Measurements from ENCODE around the gene RGS7. TPM values are rescaled to one million over a fixed set of nuclear protein-coding genes. Genes with fewer than 3 reads are reported as not detected.

RGS7 gene
- total RNA-seq, 1 experiment from 2014 or later: 1.0 TPM

GRCh38 chr1:241240069-241240468, 116.9 kb downstream of the RGS7 start:
- Mint-ChIP-seq H3K27me3 (ENCODE audit: unreplicated experiment) (no peaks in the 10 kb centered on the region), H3K4me3 (ENCODE audit: low read depth, unreplicated experiment) (no peak overlapping the region), H3K4me1 (ENCODE audit: low read depth, unreplicated experiment) (no peaks in the 10 kb centered on the region), H3K36me3 (ENCODE audit: insufficient read depth, unreplicated experiment) (no peaks in the 10 kb centered on the region), H3K27ac (ENCODE audit: unreplicated experiment) (no peak overlapping the region), H3K9me3 (ENCODE audit: low read depth, unreplicated experiment) (no peaks in the 10 kb centered on the region)
- CTCF ChIA-PET: no interaction called here
- no peak for DNase-seq
- no TSS peak for BruUV-seq (replicated peaks)
- no peak for TF ChIP-seq CTCF (IDR thresholded peaks at IDR 0.05; ENCODE audit: unreplicated experiment)
- intact Hi-C loops (cut with micrococcal nuclease; ENCODE audit: unreplicated experiment): no loop called here

DNA sequence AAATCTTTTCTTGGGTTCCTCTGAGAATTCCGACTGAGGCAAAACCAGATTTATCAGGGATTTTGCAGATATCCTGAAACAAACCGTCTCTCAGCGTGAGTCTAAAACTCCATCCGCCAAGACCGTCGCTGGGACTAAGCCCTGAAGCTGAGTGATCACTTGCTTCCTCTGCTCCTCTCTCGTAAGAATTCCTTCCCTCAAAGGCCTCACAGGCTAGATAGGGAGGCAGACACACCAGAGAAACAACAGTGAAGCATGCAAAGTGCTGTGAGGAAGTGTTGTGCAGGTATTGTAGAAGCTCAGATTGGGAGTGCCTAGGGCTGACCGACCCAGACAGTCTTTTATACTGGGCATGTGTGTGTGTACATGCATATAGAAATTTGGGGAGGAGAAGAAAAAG, 119.1 kb downstream of the RGS7 start:
- CTCF ChIA-PET: no interaction called here
- BruUV-seq (replicated peaks): no TSS peak
- H3K36me3 Mint-ChIP-seq (ENCODE audit: insufficient read depth, unreplicated experiment): no peaks in the 10 kb centered on the region
- no peaks in the 10 kb centered on the region for H3K4me1 Mint-ChIP-seq (ENCODE audit: low read depth, unreplicated experiment)
- TF ChIP-seq CTCF (IDR thresholded peaks at IDR 0.05; ENCODE audit: unreplicated experiment): no peak
- no peaks in the 10 kb centered on the region for H3K27me3 Mint-ChIP-seq (ENCODE audit: unreplicated experiment)
- H3K9me3 Mint-ChIP-seq (ENCODE audit: low read depth, unreplicated experiment): no peaks in the 10 kb centered on the region
- no peak overlapping the region for H3K27ac Mint-ChIP-seq (ENCODE audit: unreplicated experiment)
- no peak overlapping the region for H3K4me3 Mint-ChIP-seq (ENCODE audit: low read depth, unreplicated experiment)
- intact Hi-C loops (cut with micrococcal nuclease; ENCODE audit: unreplicated experiment): no loop called here
- DNase-seq: no peak

DNA sequence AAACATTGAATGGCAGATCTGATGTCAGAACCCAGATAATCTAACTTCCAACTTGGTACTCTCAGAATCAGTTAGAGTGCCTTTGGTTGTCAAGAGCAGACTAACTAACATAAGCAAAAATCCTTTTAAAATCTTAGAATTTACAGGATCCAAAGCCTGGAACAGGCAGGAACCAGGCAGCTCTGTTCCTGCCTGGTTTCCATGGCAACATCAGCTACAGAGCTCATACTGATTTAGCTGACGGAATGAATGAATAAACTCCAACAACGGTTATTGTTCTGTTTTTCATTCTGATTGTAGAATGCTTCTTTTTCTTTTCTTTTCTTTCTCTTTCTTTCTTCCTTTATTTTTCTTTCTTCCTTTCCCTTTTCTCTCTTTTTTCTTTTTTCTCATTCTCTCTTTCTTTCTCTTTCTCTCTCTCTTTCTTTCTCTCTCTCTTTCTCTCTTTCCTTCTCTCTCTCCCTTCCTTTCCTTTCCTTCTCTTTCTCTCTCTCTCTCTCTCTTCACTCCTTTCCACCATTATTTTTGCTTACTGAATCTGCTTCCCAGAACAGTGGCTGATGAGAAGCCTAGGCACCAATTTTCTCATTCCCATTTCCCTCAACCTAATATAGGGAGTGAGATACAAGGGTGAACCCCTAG, 121.6 kb downstream of the RGS7 start:
- H3K27ac Mint-ChIP-seq (ENCODE audit: unreplicated experiment): no peak overlapping the region
- BruUV-seq (replicated peaks): no TSS peak
- intact Hi-C loops (cut with micrococcal nuclease; ENCODE audit: unreplicated experiment): no loop called here

GRCh38 chr1:241229711-241230110, 127.3 kb downstream of the RGS7 start:
- Mint-ChIP-seq H3K36me3 (ENCODE audit: insufficient read depth, unreplicated experiment) (no peaks in the 10 kb centered on the region), H3K27ac (ENCODE audit: unreplicated experiment) (no peak overlapping the region), H3K27me3 (ENCODE audit: unreplicated experiment) (no peaks in the 10 kb centered on the region), H3K4me3 (ENCODE audit: low read depth, unreplicated experiment) (no peak overlapping the region), H3K9me3 (ENCODE audit: low read depth, unreplicated experiment) (no peaks in the 10 kb centered on the region), H3K4me1 (ENCODE audit: low read depth, unreplicated experiment) (peaks cover 8% of the 10 kb centered on the region)
- no peak for DNase-seq
- intact Hi-C loops (cut with micrococcal nuclease; ENCODE audit: unreplicated experiment): no loop called here
- no peak for TF ChIP-seq CTCF (IDR thresholded peaks at IDR 0.05; ENCODE audit: unreplicated experiment)
- CTCF ChIA-PET: interaction anchor here (0.7 kb wide), 1 partner anchor 164 kb away, joined by 3 read pairs; no protein-coding TSS in a partner anchor
- no TSS peak for BruUV-seq (replicated peaks)

More for the DNA sequence above, 121.6 kb downstream of the RGS7 start:
- DNase-seq: no peak
- no peaks in the 10 kb centered on the region for H3K36me3 Mint-ChIP-seq (ENCODE audit: insufficient read depth, unreplicated experiment)
- H3K4me3 Mint-ChIP-seq (ENCODE audit: low read depth, unreplicated experiment): no peak overlapping the region
- no peak for TF ChIP-seq CTCF (IDR thresholded peaks at IDR 0.05; ENCODE audit: unreplicated experiment)
- no peaks in the 10 kb centered on the region for H3K4me1 Mint-ChIP-seq (ENCODE audit: low read depth, unreplicated experiment)
- no peaks in the 10 kb centered on the region for H3K9me3 Mint-ChIP-seq (ENCODE audit: low read depth, unreplicated experiment)
- H3K27me3 Mint-ChIP-seq (ENCODE audit: unreplicated experiment): no peaks in the 10 kb centered on the region
- CTCF ChIA-PET: no interaction called here

All from Calu3 (cell line).